H1 (cell line): ENCODE measurements around the gene CNTD1. TPM values are rescaled to one million over a fixed set of nuclear protein-coding genes. Genes with fewer than 3 reads are reported as not detected.

Source experiments
- CTCF ChIA-PET: fragments of 300-600 bp; sonication (Branson Sonifier 250); formaldehyde crosslinking; loops from one replicate; lab custom pipeline; 2021; ENCODE audit not compliant: partially characterized antibody; lab: Charles Lee
- POLR2A ChIA-PET: fragments of 300-600 bp; sonication (Branson Sonifier 250); formaldehyde crosslinking; loops from one replicate; lab custom pipeline; 2021; ENCODE audit warnings: inconsistent platforms; ENCODE audit not compliant: partially characterized antibody; lab: Charles Lee
- DNase-seq, 2 experiments: peaks; one replicate each; pipeline versions ENCODE4 v3.0.0 to v3.0.0-alpha.2; 2010 to 2022; ENCODE audit warnings: low spot score in 2 of 2, low read depth in 1 of 2, mixed read lengths in 1 of 2
- FAIRE-seq: peaks from 2 replicates; lab custom pipeline; 2011; peaks lifted over from hg19 to GRCh38; lab: Jason Lieb, UNC
- H2AFZ ChIP-seq: 2 replicates; pipeline ENCODE4 v1.8.1; 2012; ENCODE audit warnings: low read length, inconsistent platforms
- H2AK5ac ChIP-seq: 2 replicates; pipeline ENCODE4 v1.6.1; 2013; ENCODE audit warnings: low read depth, low read length
- H2BK120ac ChIP-seq: replicated peaks from 2 replicates; pipeline ENCODE3; 2013; ENCODE audit warnings: low read depth, low read length, inconsistent platforms
- H2BK12ac ChIP-seq: 2 replicates; pipeline ENCODE4 v1.6.1; 2013; ENCODE audit warnings: low read depth, low read length
- H2BK15ac ChIP-seq: 2 replicates; pipeline ENCODE4 v1.6.1; 2013; ENCODE audit warnings: low read length
- H2BK20ac ChIP-seq: 2 replicates; pipeline ENCODE4 v1.6.1; 2013; ENCODE audit warnings: low read length
- H2BK5ac ChIP-seq: 2 replicates; pipeline ENCODE4 v1.6.1; 2013; ENCODE audit warnings: low read depth, low read length
- H3K14ac ChIP-seq: 2 replicates; pipeline ENCODE4 v1.6.1; 2013; ENCODE audit warnings: inconsistent platforms; ENCODE audit not compliant: insufficient read length
- H3K18ac ChIP-seq: 2 replicates; pipeline ENCODE4 v1.6.1; 2013; ENCODE audit warnings: low read length; ENCODE audit errors: extremely low read depth
- H3K23ac ChIP-seq: 2 replicates; pipeline ENCODE4 v1.6.1; 2013; ENCODE audit warnings: inconsistent platforms; ENCODE audit not compliant: insufficient read length
- H3K23me2 ChIP-seq: 2 replicates; pipeline ENCODE4 v1.6.1; 2013; ENCODE audit warnings: low read depth, low read length
- H3K27ac ChIP-seq: 2 replicates; pipeline ENCODE4 v1.6.1; 2011; ENCODE audit warnings: low read depth, low read length, inconsistent platforms
- H3K27me3 ChIP-seq, 4 experiments: replicated peaks in 1 of 4; 1 replicate in 1 of 4; 2 replicates in 3 of 4; pipeline versions ENCODE4 v1.6.1 to v1.8.1; 2011 to 2013; ENCODE audit warnings: low read length in 3 of 4, mild to moderate bottlenecking in 3 of 4, inconsistent platforms in 2 of 4, mixed read lengths in 2 of 4, moderate library complexity in 1 of 4; ENCODE audit not compliant: control insufficient read depth in 3 of 4, insufficient read depth in 3 of 4; ENCODE audit errors: extremely low read depth in 1 of 4
- H3K36me3 ChIP-seq, 4 experiments: 2 replicates each; pipeline versions ENCODE4 v1.6.1 to v1.8.1; 2011 to 2013; ENCODE audit warnings: mild to moderate bottlenecking in 4 of 4, low read length in 3 of 4, moderate library complexity in 2 of 4, control low read depth in 1 of 4, inconsistent platforms in 1 of 4; ENCODE audit not compliant: insufficient read depth in 4 of 4, control insufficient read depth in 2 of 4
- H3K4ac ChIP-seq: replicated peaks from 2 replicates; pipeline ENCODE3; 2013; ENCODE audit warnings: low read length, low read depth, mixed read lengths, inconsistent platforms; ENCODE audit not compliant: insufficient read length
- H3K4me1 ChIP-seq, 4 experiments: replicated peaks in 1 of 4; 1 replicate in 1 of 4; 2 replicates in 3 of 4; pipeline versions ENCODE4 v1.6.1 to v1.8.1; 2011 to 2013; ENCODE audit warnings: low read length in 3 of 4, inconsistent platforms in 2 of 4, mixed read lengths in 1 of 4; ENCODE audit not compliant: insufficient read depth in 4 of 4, control insufficient read depth in 3 of 4
- H3K4me2 ChIP-seq, 2 experiments: 2 replicates each; pipeline versions ENCODE4 v1.6.1 to v1.8.1; 2011 to 2013; ENCODE audit warnings: low read depth in 2 of 2, low read length in 2 of 2, control low read depth in 1 of 2, inconsistent platforms in 1 of 2, mild to moderate bottlenecking in 1 of 2; ENCODE audit not compliant: insufficient read depth in 1 of 2
- H3K4me3 ChIP-seq, 4 experiments: fragments of 200-600, 300-600 bp in 1 of 4; sonication (generic), shearing (Covaris generic), sonication (Bioruptor Twin) in 1 of 4; 2 replicates each; pipeline versions ENCODE4 v1.5.1 to v1.8.1; 2011 to 2016; ENCODE audit warnings: low read length in 4 of 4, low read depth in 3 of 4, control low read depth in 2 of 4, inconsistent platforms in 2 of 4, mild to moderate bottlenecking in 2 of 4, mixed read lengths in 1 of 4, moderate library complexity in 1 of 4; ENCODE audit not compliant: insufficient read depth in 2 of 4; ENCODE audit errors: extremely low read depth in 1 of 4
- H3K56ac ChIP-seq: replicated peaks from 2 replicates; pipeline ENCODE3; 2013; ENCODE audit warnings: low read depth, mild to moderate bottlenecking, mixed read lengths, low read length, inconsistent platforms; ENCODE audit not compliant: insufficient read length
- H3K79me1 ChIP-seq: 2 replicates; pipeline ENCODE4 v1.6.1; 2013; ENCODE audit warnings: low read depth, low read length, control low read depth
- H3K79me2 ChIP-seq, 2 experiments: 2 replicates each; pipeline versions ENCODE4 v1.6.1 to v1.8.1; 2012 to 2013; ENCODE audit warnings: low read length in 2 of 2, mild to moderate bottlenecking in 2 of 2, inconsistent platforms in 1 of 2; ENCODE audit not compliant: insufficient read depth in 2 of 2, control insufficient read depth in 1 of 2
- H3K9ac ChIP-seq, 4 experiments: replicated peaks in 1 of 4; 1 replicate in 1 of 4; 2 replicates in 3 of 4; pipeline versions ENCODE4 v1.6.1 to v1.8.1; 2011 to 2013; ENCODE audit warnings: low read depth in 3 of 4, low read length in 3 of 4, control low read depth in 2 of 4, mild to moderate bottlenecking in 2 of 4, moderate library complexity in 2 of 4, inconsistent platforms in 1 of 4; ENCODE audit errors: extremely low read depth in 1 of 4
- H3K9me3 ChIP-seq, 2 experiments: 2 replicates each; pipeline versions ENCODE4 v1.6.1 to v1.8.1; 2012 to 2013; ENCODE audit warnings: mild to moderate bottlenecking in 2 of 2, moderate library complexity in 2 of 2, control low read depth in 1 of 2, inconsistent platforms in 1 of 2, low read depth in 1 of 2, low read length in 1 of 2, mixed read lengths in 1 of 2; ENCODE audit not compliant: insufficient read depth in 2 of 2
- H4K20me1 ChIP-seq, 2 experiments: replicated peaks in 1 of 2; 2 replicates each; pipeline versions ENCODE3 to v1.8.1; 2011 to 2013; ENCODE audit warnings: inconsistent platforms in 2 of 2, low read length in 2 of 2, mild to moderate bottlenecking in 1 of 2; ENCODE audit not compliant: insufficient read depth in 2 of 2, control insufficient read depth in 1 of 2
- H4K5ac ChIP-seq: 2 replicates; pipeline ENCODE4 v1.6.1; 2013; ENCODE audit warnings: low read length, low read depth, mixed read lengths, inconsistent platforms; ENCODE audit not compliant: insufficient read length
- H4K8ac ChIP-seq: 2 replicates; pipeline ENCODE4 v1.8.0; 2013; ENCODE audit warnings: mild to moderate bottlenecking, moderate library complexity, low read length, inconsistent platforms; ENCODE audit not compliant: insufficient read depth; ENCODE audit errors: extremely low read depth
- H4K91ac ChIP-seq: replicated peaks from 2 replicates; pipeline ENCODE3; 2013; ENCODE audit warnings: low read length, mixed read lengths, inconsistent platforms; ENCODE audit not compliant: insufficient read length
- ATF3 ChIP-seq: IDR thresholded peaks from 2 replicates; pipeline ENCODE4 v1.6.1; 2011; ENCODE audit warnings: low read depth, mild to moderate bottlenecking, low read length; ENCODE audit not compliant: insufficient read depth
- CTBP2 ChIP-seq: IDR thresholded peaks from 2 replicates; pipeline ENCODE4 v1.7.0; 2011; ENCODE audit warnings: borderline replicate concordance, mild to moderate bottlenecking, moderate library complexity, mixed read lengths, low read length; ENCODE audit not compliant: insufficient read depth, insufficient read length
- EP300 ChIP-seq, 2 experiments: IDR thresholded peaks; 1 replicate in 1 of 2; 2 replicates in 1 of 2; pipeline ENCODE4 v1.6.1; 2011 to 2012; ENCODE audit warnings: low read depth in 2 of 2, low read length in 2 of 2, mild to moderate bottlenecking in 2 of 2, borderline replicate concordance in 1 of 2, inconsistent platforms in 1 of 2, moderate library complexity in 1 of 2
- GTF2F1 ChIP-seq: IDR thresholded peaks from 2 replicates; pipeline ENCODE4 v1.6.1; 2012; ENCODE audit warnings: low read depth, low read length, improper control_type of control experiment, borderline replicate concordance
- HDAC6 ChIP-seq: IDR thresholded peaks from one replicate; pipeline ENCODE4 v1.7.1; 2012; ENCODE audit warnings: low read depth, mild to moderate bottlenecking, inconsistent platforms, low read length, moderate library complexity
- KDM4A ChIP-seq: IDR thresholded peaks from one replicate; pipeline ENCODE4 v1.7.1; 2012; ENCODE audit warnings: low read depth, mild to moderate bottlenecking, moderate library complexity, low read length, inconsistent platforms; ENCODE audit not compliant: severe bottlenecking
- NRF1 ChIP-seq: IDR thresholded peaks from 2 replicates; pipeline ENCODE4 v1.6.1; 2011; ENCODE audit warnings: mild to moderate bottlenecking, low read depth, low read length, improper control_type of control experiment
- POU5F1 ChIP-seq: IDR thresholded peaks from 2 replicates; pipeline ENCODE4 v1.6.1; 2011; ENCODE audit warnings: low read depth, mild to moderate bottlenecking, low read length, moderate library complexity
- SIN3A ChIP-seq, 2 experiments: IDR thresholded peaks in 1 of 2; conservative IDR thresholded peaks in 1 of 2; 2 replicates each; pipeline ENCODE4 v1.6.1; 2011 to 2012; ENCODE audit warnings: low read length in 2 of 2, improper control_type of control experiment in 1 of 2, low read depth in 1 of 2, mild to moderate bottlenecking in 1 of 2
- SRF ChIP-seq: IDR thresholded peaks from 2 replicates; pipeline ENCODE4 v1.6.1; 2011; ENCODE audit warnings: mild to moderate bottlenecking, low read depth, low read length, moderate library complexity
- WGBS, 2 experiments: shearing (Covaris generic) in 1 of 2; methylation state at CpG; one replicate each; pipeline versions ENCODE4 v1.1.6 to v1.1.7; 2013 to 2015; ENCODE audit warnings: low lambda C conversion rate in 2 of 2, mixed read lengths in 2 of 2, inconsistent platforms in 1 of 2, low coverage in 1 of 2, missing lambda C conversion rate in 1 of 2; ENCODE audit not compliant: insufficient replicate concordance in 2 of 2, insufficient coverage in 1 of 2, insufficient read length in 1 of 2; ENCODE audit errors: extremely low coverage in 1 of 2, missing lambda C conversion rate in 1 of 2; 5-methylcytosine and 5-hydroxymethylcytosine counted together
- polyA plus RNA-seq, 7 experiments: library from polyadenylated mRNA; depleted of rRNA in 3 of 7; stranded (reverse) in 5 of 7; unstranded in 2 of 7; fragments of >200 nt in 5 of 7; fragments of 200-250 nt in 2 of 7; gene quantifications; 1 replicate in 5 of 7; 2 replicates in 1 of 7; 4 replicates in 1 of 7; pipeline versions ENCODE4 v1.2.1 to v1.2.3, GENCODE V29; 2011 to 2013; ENCODE audit warnings: missing spikeins in 2 of 7, mixed read lengths in 2 of 7
- total RNA-seq: library from RNA; stranded (reverse); fragmentation: NEBNext Ultra II Directional; extraction: Animal tissue kit (Norgen Biotek cat#: 25700); gene quantifications from 2 replicates; pipeline ENCODE4 v1.2.1, GENCODE V29; 2021

The CNTD1 gene
- total and polyA plus RNA-seq, 2 of the 8 experiments (the other 6 are each of a cell fraction or from before 2014, with no cell fraction given), result not detected

- CTCF ChIA-PET, result interaction anchor here (0.7 to 6.8 kb wide), 5 partner anchors 9 to 84 kb away, joined by 3 to 55 read pairs (median 4); partner anchors contain the start of gene AOC2
- no peak overlapping the region for H3K9ac ChIP-seq
- no peak overlapping the region for H3K14ac ChIP-seq
- no peak overlapping the region for H3K4me3 ChIP-seq
- H3K23me2 ChIP-seq, result no peaks in the 10 kb centered on the region
- H3K9me3 ChIP-seq, result no peaks in the 10 kb centered on the region
- H2BK12ac ChIP-seq, result no peak overlapping the region
- WGBS, 2 experiments, result 87% methylated on average over 15 of the region's 15 CpGs; no CpG with 5 or more reads in 1 of the 2 experiments
- DNase-seq, result no peak
- POLR2A ChIA-PET, result interaction anchor here (2.7 kb wide), 1 partner anchor 9 kb away, joined by 19 read pairs; the partner anchor contains the start of gene AOC2
- H2AK5ac ChIP-seq, result no peak overlapping the region
- no peak overlapping the region for H4K5ac ChIP-seq
- no peak overlapping the region for H4K8ac ChIP-seq
- H4K20me1 ChIP-seq, result peaks cover 0 to 2% of the 10 kb centered on the region in 2 experiments
- H2BK15ac ChIP-seq, result no peak overlapping the region
- H3K27me3 ChIP-seq, result no peaks in the 10 kb centered on the region
- H3K18ac ChIP-seq, result no peak overlapping the region
- no peaks in the 10 kb centered on the region for H3K79me2 ChIP-seq
- no peak overlapping the region for H2BK20ac ChIP-seq
- H3K36me3 ChIP-seq, result no peaks in the 10 kb centered on the region; a peak in 1 of 8 replicates
- H2BK120ac ChIP-seq, result no peak overlapping the region
- no peak overlapping the region for H2AFZ ChIP-seq
- no peak overlapping the region for H3K4ac ChIP-seq
- H2BK5ac ChIP-seq, result no peak overlapping the region
- no peaks in the 10 kb centered on the region; a peak in 1 of 7 replicates for H3K4me1 ChIP-seq
- H3K56ac ChIP-seq, result no peak overlapping the region
- H3K4me2 ChIP-seq, result no peak overlapping the region
- FAIRE-seq, result no peak
- no peaks in the 10 kb centered on the region; the same call in 1 of the 2 replicates for H3K79me1 ChIP-seq
- H4K91ac ChIP-seq, result no peak overlapping the region
- H3K23ac ChIP-seq, result no peak overlapping the region
- no peak overlapping the region for H3K27ac ChIP-seq
- TF ChIP-seq HDAC6, result no peak
- no peak for TF ChIP-seq SIN3A (conservative IDR thresholded peaks at IDR 0.05 in 1 of 2, IDR thresholded peaks at IDR 0.05 in 1 of 2; ENCODE audit: low read depth in 1 of 2, low read length in 2 of 2)
- no peak for TF ChIP-seq ATF3
- TF ChIP-seq POU5F1, result no peak
- no peak for TF ChIP-seq SRF
- no peak for TF ChIP-seq NRF1
- no peak for TF ChIP-seq CTBP2
- no peak for TF ChIP-seq EP300 (IDR thresholded peaks at IDR 0.05; ENCODE audit: borderline replicate concordance in 1 of 2, low read depth in 2 of 2, low read length in 2 of 2)
- no peak for TF ChIP-seq KDM4A
- no peak for TF ChIP-seq GTF2F1
Observed at GRCh38 chr17:42853968-42854790, 55.5 kb downstream of the CNTD1 start.
